ENCODE results near the gene SSU72. TPM values are rescaled to one million over a fixed set of nuclear protein-coding genes. Genes with fewer than 3 reads are reported as not detected.

Gene SSU72
- total RNA-seq, 1 experiment from 2014 or later, result 179 TPM

DNA sequence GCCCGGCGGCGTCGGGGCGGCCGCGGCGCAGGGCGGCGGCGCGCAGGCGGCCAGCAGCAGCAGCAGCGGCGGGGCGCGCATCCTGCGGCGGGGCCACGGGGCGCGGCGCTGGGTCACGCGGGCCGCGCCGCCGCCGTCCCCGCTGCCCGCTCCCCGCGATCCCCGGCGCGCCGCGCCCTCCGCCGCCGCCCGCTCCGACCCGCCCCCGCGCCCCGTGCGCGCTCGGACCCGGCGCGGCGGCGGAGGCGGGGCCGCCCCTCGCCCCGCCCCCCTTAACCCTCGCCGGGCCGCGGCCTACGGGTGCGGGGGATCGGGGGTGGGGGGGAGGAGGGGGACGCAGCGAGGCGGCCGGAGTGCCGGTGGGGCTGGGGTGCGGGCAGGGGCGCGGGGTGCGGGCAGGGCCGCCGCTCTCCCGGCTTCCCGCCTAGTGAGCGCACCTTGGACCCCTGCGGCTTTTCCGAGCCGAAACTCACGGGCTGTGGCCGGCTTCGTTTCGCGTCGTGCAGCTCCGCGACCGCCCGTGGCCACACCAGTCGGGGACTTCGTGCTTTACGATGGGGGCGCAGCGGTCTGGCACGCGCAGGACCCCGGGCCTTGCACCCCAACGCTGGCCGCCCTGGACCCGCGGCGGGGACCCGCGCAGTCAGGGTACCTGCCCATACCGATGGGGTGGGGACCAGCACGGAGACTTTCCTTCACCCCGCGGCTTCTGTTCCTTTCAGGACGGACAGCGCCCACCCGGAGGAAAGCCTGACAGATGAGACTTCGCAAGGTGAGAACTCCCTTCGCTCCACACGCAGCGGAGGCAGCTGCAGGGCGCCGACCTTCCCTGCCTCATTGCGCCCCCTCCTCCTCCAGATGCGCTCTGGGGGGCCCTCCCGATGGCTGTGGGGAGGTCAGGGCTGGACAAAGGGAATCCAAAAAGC lies 25.5 kb upstream of the SSU72 start, which contains the start of gene FNDC10:
TSS of gene FNDC10 (minus strand) at position 201 of the 926 bp plus-strand sequence. CDS start at position 81, 120 bp downstream.
- no peaks in the 10 kb centered on the region for H3K79me1 ChIP-seq (ENCODE audit: insufficient read depth, low read depth, low read length, poor library complexity, severe bottlenecking)
- no peak within 1 kb of the TSS for H3T11ph ChIP-seq (ENCODE audit: low read length)
- no peak within 1 kb of the TSS for H2BK12ac ChIP-seq (ENCODE audit: insufficient read length, low read depth, low read length)
- H4K20me1 ChIP-seq (ENCODE audit: control insufficient read depth, insufficient read depth, insufficient read length), result no peaks in the 10 kb centered on the region
- H2BK20ac ChIP-seq (ENCODE audit: low read depth, low read length, poor library complexity, severe bottlenecking), result no peak within 1 kb of the TSS
- Mint-ChIP-seq H3K4me1 (peaks cover 4 to 12% of the 10 kb centered on the region in 2 experiments), H3K27me3 (ENCODE audit: low read depth) (peaks cover 59% of the 10 kb centered on the region), H3K4me3 (peak within 1 kb of the TSS; percentile 65 to 83), H3K9me3 (no peaks in the 10 kb centered on the region), H3K36me3 (ENCODE audit: insufficient read depth in 1 of 3, low read depth in 3 of 3) (no peaks in the 10 kb centered on the region), H3K27ac (peak within 1 kb of the TSS in 1 of 3 experiments; percentile 89; a peak in 1 of 7 replicates)
- H2BK15ac ChIP-seq (ENCODE audit: low read depth, low read length), result no peak within 1 kb of the TSS
- no peak within 1 kb of the TSS; the same call in 1 of the 2 replicates for H3K14ac ChIP-seq (ENCODE audit: insufficient read depth, low read length)
- no peak within 1 kb of the TSS for H2AFZ ChIP-seq (ENCODE audit: low read length)
- H4K8ac ChIP-seq (replicated peaks; ENCODE audit: insufficient read length, low read depth, low read length), result no peak within 1 kb of the TSS
- TF ChIP-seq, protein P1, sequence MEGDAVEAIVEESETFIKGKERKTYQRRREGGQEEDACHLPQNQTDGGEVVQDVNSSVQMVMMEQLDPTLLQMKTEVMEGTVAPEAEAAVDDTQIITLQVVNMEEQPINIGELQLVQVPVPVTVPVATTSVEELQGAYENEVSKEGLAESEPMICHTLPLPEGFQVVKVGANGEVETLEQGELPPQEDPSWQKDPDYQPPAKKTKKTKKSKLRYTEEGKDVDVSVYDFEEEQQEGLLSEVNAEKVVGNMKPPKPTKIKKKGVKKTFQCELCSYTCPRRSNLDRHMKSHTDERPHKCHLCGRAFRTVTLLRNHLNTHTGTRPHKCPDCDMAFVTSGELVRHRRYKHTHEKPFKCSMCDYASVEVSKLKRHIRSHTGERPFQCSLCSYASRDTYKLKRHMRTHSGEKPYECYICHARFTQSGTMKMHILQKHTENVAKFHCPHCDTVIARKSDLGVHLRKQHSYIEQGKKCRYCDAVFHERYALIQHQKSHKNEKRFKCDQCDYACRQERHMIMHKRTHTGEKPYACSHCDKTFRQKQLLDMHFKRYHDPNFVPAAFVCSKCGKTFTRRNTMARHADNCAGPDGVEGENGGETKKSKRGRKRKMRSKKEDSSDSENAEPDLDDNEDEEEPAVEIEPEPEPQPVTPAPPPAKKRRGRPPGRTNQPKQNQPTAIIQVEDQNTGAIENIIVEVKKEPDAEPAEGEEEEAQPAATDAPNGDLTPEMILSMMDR (conservative IDR thresholded peaks at IDR 0.05), result no peak
- DNase-seq, result peak; percentile 60
- no peak within 1 kb of the TSS for H2AK5ac ChIP-seq (ENCODE audit: insufficient read length, low read length)
- H3K4ac ChIP-seq (ENCODE audit: low read depth, low read length), result no peak within 1 kb of the TSS
- H3K27me3 ChIP-seq (ENCODE audit: insufficient read depth, low read length), result no peaks in the 10 kb centered on the region; the same call in 1 of the 2 replicates
- no peak within 1 kb of the TSS for H4K91ac ChIP-seq (ENCODE audit: insufficient read length, low read depth, low read length)
- H3K9me3 ChIP-seq (ENCODE audit: control insufficient read depth, low read depth, low read length), result no peaks in the 10 kb centered on the region
- H3K4me1 ChIP-seq (ENCODE audit: insufficient read depth, low read length), result no peaks in the 10 kb centered on the region
- H3K27ac ChIP-seq (ENCODE audit: insufficient read length, low read depth, low read length), result no peak within 1 kb of the TSS
- no peak within 1 kb of the TSS for H3K56ac ChIP-seq (ENCODE audit: insufficient read length, low read depth, low read length)
- no peak within 1 kb of the TSS for H2BK120ac ChIP-seq (ENCODE audit: low read depth, low read length, poor library complexity, severe bottlenecking)
- H3K79me2 ChIP-seq (ENCODE audit: insufficient read depth, low read length), result no peaks in the 10 kb centered on the region
- no peak within 1 kb of the TSS for H3K9ac ChIP-seq (ENCODE audit: extremely low read depth, insufficient read length, low read length)
- H2BK5ac ChIP-seq (ENCODE audit: insufficient read length, low read length), result no peak within 1 kb of the TSS
- no CpG with 5 or more reads among the region's 125 CpGs for WGBS (ENCODE audit: extremely low coverage, insufficient read length, low lambda C conversion rate)
- H3K23me2 ChIP-seq (ENCODE audit: insufficient read length, low read depth, low read length, poor library complexity, severe bottlenecking), result peaks cover 8% of the 10 kb centered on the region
- no peak within 1 kb of the TSS for H3K23ac ChIP-seq (ENCODE audit: insufficient read length, low read depth, low read length)
- peak within 1 kb of the TSS; percentile 24 for H3K4me2 ChIP-seq (ENCODE audit: insufficient read depth, insufficient read length, low read length)
- H3K18ac ChIP-seq (ENCODE audit: insufficient read length, low read depth, low read length), result no peak within 1 kb of the TSS
- H4K5ac ChIP-seq (ENCODE audit: insufficient read length, low read depth, low read length), result no peak within 1 kb of the TSS
